T-helper 1 cell treated with Interleukin-12 subunit alpha and Interleukin-12 subunit beta and Interleukin-4 antibody, amounts not matched to agents 30 μg/mL and 1 μg/mL, for 36 hours (primary cell): ENCODE results near the gene CTDP1.

Experiments
- H3K27ac Mint-ChIP-seq: one replicate; pipeline ENCODE4 v1.8.0; 2021; ENCODE audit warnings: mild to moderate bottlenecking, mixed read lengths
- H3K27me3 Mint-ChIP-seq: one replicate; pipeline ENCODE4 v1.8.0; 2021; ENCODE audit warnings: low read depth, mixed read lengths
- H3K36me3 Mint-ChIP-seq: one replicate; pipeline ENCODE4 v1.8.0; 2021; ENCODE audit warnings: low read depth, mixed read lengths
- H3K4me1 Mint-ChIP-seq: one replicate; pipeline ENCODE4 v1.8.0; 2021; ENCODE audit warnings: low read depth, mixed read lengths
- H3K4me3 Mint-ChIP-seq: one replicate; pipeline ENCODE4 v1.8.0; 2021; ENCODE audit warnings: mild to moderate bottlenecking, moderate library complexity, mixed read lengths
- H3K9me3 Mint-ChIP-seq: one replicate; pipeline ENCODE4 v1.8.0; 2021; ENCODE audit warnings: mixed read lengths

CTDP1 gene

DNA sequence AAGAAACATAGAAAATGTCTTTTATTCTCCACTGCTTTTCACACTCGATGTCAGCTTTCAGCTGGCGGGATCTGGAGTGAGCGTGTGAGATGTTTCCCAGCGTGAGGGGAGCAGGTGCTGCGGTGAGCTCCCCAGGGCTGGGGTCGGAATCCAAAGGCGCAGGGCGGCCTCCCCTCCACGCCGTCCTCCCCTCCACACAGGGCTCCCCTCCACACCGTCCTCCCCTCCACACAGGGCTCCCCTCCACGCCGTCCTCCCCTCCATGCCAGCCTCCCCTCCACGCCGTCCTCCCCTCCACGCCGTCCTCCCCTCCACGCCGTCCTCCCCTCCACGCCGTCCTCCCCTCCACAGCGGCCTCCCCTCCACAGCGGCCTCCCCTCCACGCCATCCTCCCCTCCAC is 91.2 kb downstream of the CTDP1 start:
- Mint-ChIP-seq H3K4me1 (no peaks in the 10 kb centered on the region), H3K27ac (no peak overlapping the region)

DNA sequence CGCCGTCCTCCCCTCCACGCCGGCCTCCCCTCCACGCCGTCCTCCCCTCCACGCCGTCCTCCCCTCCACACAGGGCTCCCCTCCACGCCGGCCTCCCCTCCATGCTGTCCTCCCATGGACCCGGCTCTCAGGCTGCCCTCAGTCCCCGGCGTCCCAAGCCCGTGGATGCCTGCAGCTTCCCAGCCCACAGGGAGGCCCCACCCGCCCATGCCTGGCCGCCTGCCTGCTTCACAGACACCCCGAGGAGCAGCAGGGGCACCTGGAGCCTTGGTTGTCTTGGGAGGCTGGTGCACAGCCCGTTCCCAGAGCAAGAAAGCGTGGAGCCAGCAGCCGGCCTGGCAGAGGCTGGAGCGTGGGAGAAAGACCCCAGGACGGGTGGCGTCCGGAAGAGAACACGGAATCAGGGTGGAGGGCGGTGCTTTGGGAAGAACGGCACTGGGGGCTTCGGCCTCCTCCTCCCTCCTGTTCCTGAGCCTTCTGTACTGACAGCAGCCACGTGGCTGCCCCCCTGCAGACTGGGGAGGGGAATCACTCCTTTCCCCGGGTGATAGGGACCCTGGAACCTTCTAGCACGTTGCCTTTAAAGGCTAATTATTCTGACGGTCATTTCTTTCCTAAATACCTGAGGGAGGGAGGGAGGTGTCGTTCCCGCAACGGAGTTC is 92.0 kb downstream of the CTDP1 start:
- Mint-ChIP-seq H3K4me1 (no peaks in the 10 kb centered on the region), H3K4me3 (no peak overlapping the region), H3K27me3 (peaks cover 4% of the 10 kb centered on the region), H3K36me3 (no peaks in the 10 kb centered on the region), H3K27ac (no peak overlapping the region), H3K9me3 (peaks cover 14% of the 10 kb centered on the region)

More for the DNA sequence above, 91.2 kb downstream of the CTDP1 start:
- peaks cover 14% of the 10 kb centered on the region for H3K9me3 Mint-ChIP-seq
- peaks cover 4% of the 10 kb centered on the region for H3K27me3 Mint-ChIP-seq
- no peaks in the 10 kb centered on the region for H3K36me3 Mint-ChIP-seq
- H3K4me3 Mint-ChIP-seq: no peak overlapping the region

DNA sequence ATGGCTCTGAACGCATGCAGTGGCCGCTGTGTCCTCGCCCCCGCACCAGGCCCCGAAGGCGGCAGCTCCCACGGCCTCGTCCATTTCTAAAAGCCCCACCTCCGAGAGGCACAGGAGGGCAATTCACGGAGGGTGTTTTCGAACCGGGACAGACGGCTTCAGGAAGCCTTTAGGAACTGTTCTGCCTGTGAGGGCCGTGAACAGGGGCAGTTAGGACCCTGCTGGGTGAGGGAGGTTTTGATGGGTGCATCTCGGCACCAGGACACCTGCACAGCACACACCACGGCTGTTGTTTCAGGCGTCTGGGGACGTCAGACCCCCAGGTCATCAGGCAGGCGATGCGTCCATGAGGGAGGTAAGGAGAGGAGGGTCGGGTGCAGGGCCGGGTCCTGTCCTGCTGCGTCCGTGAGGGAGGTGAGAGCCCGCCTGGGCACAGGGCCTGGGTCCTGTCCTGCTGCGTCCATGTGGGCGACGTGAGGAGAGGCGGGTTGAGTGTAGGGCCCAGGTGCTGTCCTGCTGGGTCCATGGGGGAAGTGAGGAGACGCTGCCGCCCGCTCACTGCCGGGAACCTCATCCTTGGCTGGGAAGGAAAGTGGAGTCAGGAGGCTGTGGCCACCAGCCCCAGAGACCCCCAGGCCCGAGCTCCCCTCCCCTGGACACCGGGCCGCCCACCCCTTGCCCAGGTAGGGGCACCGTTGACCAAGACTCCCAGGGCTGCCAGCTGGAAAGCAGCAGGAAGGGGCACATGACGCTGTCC is 92.7 kb downstream of the CTDP1 start:
- Mint-ChIP-seq H3K4me3 (no peak overlapping the region), H3K4me1 (no peaks in the 10 kb centered on the region)

DNA sequence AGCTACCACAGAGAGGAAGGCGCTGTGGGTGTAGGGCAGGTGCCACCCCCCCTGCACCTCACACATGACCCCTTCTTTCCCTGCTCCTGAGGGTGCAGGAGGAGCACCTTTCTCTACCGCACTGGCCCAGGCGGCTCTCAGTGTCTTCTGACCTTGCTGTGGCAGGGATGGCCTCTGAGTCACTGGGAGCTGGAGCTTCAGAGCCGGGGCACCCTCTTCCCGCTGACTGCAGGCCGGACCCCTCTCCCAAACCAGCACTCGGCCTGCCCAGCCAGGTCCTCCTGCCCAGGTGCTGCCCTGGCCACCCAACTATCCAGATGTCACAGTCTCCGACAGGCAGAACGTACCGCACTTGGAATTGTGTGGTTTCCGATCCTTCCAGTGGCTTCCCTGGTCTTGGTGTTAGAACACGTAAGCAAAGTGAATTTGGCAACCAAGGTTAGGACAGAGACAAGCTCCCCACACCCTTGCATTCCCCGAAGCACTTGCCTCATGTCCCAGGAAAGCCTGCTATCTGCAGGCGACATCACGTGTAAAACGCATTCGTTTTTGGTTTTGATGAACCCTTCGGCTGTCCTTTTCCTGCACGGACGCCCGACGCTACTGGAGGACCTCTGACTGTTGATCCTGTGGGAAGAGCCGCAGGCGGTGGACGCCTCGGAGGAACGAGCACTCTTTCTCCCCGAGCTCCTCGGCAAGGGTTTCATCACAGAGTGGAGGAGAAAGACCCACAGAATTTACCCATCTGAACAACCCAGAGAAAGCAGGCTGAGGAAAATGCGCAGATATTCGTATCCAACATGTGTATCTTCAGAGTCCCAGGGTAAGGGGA is 93.5 kb downstream of the CTDP1 start:
- H3K9me3 Mint-ChIP-seq: peaks cover 4% of the 10 kb centered on the region
- no peaks in the 10 kb centered on the region for H3K36me3 Mint-ChIP-seq
- H3K4me3 Mint-ChIP-seq: no peak overlapping the region
- no peaks in the 10 kb centered on the region for H3K4me1 Mint-ChIP-seq
- no peak overlapping the region for H3K27ac Mint-ChIP-seq
- H3K27me3 Mint-ChIP-seq: no peaks in the 10 kb centered on the region

More for the DNA sequence above, 92.7 kb downstream of the CTDP1 start:
- Mint-ChIP-seq H3K27ac (no peak overlapping the region), H3K27me3 (peaks cover 4% of the 10 kb centered on the region), H3K36me3 (no peaks in the 10 kb centered on the region), H3K9me3 (peaks cover 12% of the 10 kb centered on the region)

DNA sequence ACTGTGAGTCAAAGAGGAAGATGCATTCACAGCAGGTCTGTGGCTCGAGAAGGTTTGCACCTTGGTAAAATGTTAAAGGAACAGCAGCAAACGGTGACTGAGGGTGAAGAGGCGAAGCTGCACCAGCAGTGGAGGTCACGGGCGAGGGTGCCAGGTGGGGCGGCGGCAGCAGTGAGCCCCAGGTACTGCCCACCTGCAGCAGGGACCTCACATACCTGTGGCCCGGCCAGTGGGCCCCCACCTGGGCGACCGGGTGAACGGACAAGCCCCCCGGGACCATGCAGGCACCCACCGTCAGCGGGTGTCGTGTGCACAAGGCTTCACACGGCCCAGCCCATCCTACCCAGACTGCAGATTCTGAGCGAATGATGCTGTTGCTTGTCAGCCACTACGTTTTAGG is 94.5 kb downstream of the CTDP1 start:
- H3K36me3 Mint-ChIP-seq: no peaks in the 10 kb centered on the region
- H3K27me3 Mint-ChIP-seq: no peaks in the 10 kb centered on the region
- no peaks in the 10 kb centered on the region for H3K4me1 Mint-ChIP-seq
- H3K27ac Mint-ChIP-seq: no peak overlapping the region
- no peaks in the 10 kb centered on the region for H3K9me3 Mint-ChIP-seq
- H3K4me3 Mint-ChIP-seq: no peak overlapping the region

DNA sequence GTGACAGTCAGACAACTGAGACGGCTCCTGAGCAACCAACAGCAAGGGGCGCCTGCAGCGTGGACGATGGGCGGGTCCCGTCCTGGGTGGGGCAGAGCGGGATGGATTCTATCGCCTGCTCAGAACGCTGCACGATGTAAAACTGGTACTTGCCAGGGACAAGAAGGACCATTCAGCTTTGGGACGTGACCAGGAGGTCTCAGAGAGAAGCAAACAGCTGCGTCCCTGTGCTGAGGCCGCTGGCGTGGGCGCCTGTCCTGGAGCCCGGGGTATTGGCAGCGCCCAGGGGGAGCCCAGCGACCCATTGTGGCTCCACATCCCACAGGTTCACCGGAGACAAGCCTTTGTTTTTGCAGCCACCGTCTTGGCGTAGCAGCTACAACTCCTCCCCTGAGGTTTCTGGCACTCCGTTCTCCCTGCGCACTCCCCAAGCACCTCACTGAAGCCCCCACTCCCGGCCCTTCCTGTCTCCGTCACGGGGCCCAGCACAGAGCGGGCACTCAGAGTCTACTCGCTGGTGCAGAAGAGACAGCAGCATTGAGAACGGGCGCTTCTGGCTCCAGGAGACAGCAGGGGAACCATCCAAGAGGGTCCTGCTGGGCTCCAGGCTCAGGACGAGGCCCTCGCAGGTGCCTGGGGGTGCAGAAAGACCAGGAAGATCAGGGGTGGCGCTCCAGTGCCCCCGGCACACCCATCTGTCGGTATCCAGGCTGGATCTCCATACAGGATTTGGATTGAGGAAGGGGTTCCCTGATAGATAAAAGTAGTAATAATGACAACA is 96.0 kb downstream of the CTDP1 start:
- H3K27ac Mint-ChIP-seq: no peak overlapping the region
- no peaks in the 10 kb centered on the region for H3K9me3 Mint-ChIP-seq
- H3K4me3 Mint-ChIP-seq: no peak overlapping the region
- H3K27me3 Mint-ChIP-seq: no peaks in the 10 kb centered on the region
- H3K36me3 Mint-ChIP-seq: no peaks in the 10 kb centered on the region
- H3K4me1 Mint-ChIP-seq: no peaks in the 10 kb centered on the region

DNA sequence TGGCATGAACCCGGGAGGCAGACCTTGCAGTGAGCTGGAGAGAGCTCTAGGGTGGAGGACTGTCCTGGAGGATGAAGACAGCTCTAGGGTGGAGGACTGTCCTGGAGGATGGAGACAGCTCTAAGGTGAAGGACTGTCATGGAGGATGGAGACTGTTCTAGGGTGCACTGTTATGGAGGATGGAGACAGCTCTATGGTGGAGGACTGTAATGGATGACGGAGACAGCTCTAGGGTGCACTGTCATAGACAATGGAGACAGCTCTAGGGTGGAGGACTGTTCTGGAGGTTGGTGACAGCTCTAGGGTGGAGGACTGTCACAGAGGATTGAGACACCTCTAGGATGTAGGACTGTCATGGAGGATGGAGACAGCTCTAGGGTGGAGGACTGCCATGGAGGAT is 97.1 kb downstream of the CTDP1 start:
- Mint-ChIP-seq H3K36me3 (no peaks in the 10 kb centered on the region), H3K4me1 (no peaks in the 10 kb centered on the region), H3K27ac (no peak overlapping the region), H3K27me3 (no peaks in the 10 kb centered on the region), H3K9me3 (no peaks in the 10 kb centered on the region), H3K4me3 (no peak overlapping the region)

DNA sequence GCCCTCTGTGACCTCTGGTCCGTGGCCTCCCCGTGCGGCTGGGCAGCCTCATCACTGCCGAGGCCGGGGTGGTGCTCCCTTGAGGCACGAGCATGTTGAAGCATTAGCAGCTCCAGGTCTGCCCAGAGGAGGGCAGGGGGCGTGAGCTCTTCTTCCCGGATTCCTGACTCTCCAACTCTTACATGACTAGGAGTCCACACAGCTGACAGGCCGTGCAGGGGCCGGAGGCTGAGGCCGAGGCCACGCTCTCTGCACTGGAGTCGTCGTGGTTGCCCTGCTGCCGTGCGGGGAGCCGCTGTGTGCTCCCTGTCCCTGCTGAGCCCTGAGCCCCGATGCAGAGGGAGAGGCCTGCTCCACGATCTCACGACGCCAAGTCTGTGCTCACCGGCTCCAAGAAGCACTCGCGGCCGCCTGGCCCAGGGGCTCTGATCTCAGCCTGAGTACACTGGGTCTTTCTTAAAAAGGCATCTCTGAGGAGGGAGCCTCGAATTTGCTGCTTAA is 98.7 kb downstream of the CTDP1 start:
- Mint-ChIP-seq H3K36me3 (no peaks in the 10 kb centered on the region), H3K27ac (no peak overlapping the region), H3K27me3 (no peaks in the 10 kb centered on the region), H3K4me3 (no peak overlapping the region), H3K9me3 (no peaks in the 10 kb centered on the region), H3K4me1 (no peaks in the 10 kb centered on the region)

DNA sequence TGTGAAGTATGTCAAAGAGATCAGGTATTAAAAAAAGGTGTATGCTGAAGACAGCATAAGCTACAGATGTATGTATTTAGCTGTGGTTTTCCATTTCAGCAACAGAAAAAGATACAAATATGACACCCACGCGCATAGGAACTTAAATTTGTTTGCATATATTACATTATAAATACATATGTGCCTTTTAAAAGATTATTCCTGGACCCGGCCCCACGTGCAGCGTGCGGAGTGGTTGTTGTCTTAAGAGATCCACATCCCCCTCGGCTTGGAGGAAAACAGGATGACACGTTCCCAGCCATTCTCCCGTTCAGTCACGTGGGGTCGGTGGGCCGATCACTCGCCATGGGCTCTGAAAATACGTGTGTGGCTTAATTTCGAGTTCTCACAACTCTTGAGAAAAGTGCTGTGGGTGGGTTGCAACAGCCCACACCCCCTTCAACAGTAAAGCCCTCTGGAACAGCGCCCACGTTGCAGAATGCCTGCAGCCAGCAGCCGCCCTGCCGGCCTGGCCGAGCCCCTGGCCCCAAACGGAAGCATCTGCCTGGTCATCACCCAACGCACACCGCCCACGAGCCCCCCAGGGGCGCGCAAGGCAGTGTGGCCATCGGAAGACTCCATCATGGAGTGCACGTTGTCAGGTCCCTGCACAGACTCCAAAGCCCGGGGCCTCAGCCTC is 99.6 kb downstream of the CTDP1 start:
- Mint-ChIP-seq H3K27me3 (no peaks in the 10 kb centered on the region), H3K4me1 (no peaks in the 10 kb centered on the region), H3K9me3 (no peaks in the 10 kb centered on the region), H3K36me3 (no peaks in the 10 kb centered on the region), H3K4me3 (no peak overlapping the region), H3K27ac (no peak overlapping the region)

DNA sequence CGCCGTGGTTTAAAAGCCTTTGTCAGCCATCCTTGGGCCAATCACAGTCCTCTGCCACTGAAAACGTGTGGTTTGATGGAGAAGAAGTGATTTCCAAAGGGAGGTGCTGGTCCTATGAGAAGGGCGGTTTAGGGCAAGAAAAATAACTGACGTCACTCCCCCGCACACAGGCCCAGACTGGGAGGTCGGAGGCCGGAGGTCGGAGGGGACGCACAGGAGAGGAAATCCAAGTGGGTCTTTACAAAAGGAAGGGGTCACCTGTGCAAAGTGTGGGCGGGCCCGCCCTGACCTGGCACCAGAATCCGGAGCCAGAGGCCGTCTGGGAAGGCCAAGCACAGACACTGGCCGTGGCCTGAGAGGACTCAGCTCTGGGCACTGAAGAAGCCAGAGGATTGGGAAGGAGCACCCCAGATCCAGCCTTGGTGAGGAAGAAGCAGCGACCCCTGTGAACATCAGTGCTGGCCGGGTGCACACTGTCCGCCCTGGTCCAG is 100.1 kb downstream of the CTDP1 start:
- no peaks in the 10 kb centered on the region for H3K9me3 Mint-ChIP-seq
- H3K27me3 Mint-ChIP-seq: no peaks in the 10 kb centered on the region

DNA sequence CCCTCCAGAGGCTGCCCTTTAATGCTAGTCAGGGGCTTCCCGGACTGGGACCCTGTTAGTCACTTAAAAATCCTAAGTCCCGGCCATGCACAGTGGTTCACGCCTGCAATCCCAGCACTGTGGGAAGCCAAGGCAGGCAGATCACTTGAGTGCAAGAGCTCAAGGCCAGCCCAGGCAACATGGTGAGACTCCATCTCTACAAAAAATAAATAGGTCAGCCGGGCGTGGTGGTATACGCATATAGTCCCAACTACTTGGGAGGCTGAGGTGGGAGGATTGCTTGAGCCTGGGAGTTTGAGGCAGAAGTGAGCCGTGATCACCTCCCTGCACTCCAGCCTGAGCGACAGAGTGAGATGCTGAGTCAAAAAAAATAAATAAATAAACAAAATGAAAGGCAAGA is 100.9 kb downstream of the CTDP1 start:
- Mint-ChIP-seq H3K36me3 (no peaks in the 10 kb centered on the region), H3K9me3 (no peaks in the 10 kb centered on the region), H3K27ac (no peak overlapping the region), H3K4me1 (no peaks in the 10 kb centered on the region), H3K27me3 (no peaks in the 10 kb centered on the region), H3K4me3 (no peak overlapping the region)

More for the DNA sequence above, 100.1 kb downstream of the CTDP1 start:
- Mint-ChIP-seq H3K4me3 (no peak overlapping the region), H3K36me3 (no peaks in the 10 kb centered on the region), H3K27ac (no peak overlapping the region), H3K4me1 (no peaks in the 10 kb centered on the region)

DNA sequence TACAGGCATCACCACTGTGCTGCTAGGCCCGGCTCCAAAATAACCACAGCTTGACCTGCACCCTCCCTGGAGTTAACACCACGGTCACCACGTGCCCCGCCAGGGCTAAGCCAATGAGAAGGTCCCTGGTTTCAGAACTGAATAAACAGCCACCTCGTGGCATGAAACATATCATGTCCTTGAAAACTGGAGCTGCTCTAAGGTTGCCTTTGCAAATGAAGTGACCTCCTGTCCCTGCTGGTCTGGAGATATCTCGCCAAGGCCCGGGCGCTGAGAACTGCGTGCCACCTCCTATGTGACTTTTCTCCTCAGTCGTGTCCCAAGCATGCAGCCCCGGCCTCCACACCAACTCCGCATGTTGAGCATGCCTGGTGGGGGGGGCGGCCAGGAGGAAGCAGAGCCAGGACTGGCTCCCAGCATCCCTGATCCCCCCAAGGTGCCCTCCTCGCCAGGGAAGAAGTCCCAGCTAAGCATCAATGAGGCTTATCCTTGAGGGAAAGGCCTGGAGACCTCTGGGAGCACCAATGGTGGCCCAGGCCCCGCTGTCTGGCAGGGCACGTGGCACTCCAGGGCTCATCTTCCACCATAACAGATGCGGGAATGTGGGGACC is 101.8 kb downstream of the CTDP1 start:
- Mint-ChIP-seq H3K9me3 (no peaks in the 10 kb centered on the region), H3K4me1 (no peaks in the 10 kb centered on the region)

DNA sequence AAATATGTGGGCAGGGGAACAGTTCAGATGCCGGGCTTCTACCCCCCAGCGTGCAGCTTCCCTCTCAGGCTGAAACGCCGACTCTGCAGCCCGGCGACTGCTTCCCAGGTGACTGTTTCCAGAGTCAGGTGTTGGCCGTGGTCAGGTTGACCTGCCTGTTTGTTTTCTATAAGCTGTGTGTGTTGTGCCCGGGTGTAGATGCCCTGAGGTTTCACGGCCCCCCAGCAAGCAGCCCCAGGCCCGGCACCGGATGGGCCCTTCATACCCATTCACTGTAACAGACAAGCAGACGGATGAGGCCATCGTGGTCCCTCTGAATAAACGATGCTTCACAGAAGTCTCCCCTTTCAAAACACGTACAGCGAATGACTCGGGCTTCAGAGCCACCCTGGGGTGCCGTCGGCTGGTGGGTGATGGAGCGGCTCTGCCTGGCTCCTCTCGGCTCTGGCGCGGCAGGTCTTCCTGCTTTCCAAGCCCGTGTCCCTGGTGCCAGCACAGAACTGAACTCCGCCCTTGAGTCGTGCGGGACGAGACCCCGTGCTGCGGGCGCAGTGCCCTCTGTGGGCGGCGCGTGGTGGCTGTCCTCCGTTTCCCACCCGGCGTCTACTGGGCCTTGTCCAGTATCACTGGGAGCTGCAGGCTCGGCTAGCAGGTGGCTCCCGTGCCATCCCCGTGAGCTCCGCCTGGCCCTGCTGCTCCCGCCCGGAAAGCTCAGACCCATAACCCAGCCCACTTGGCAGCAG is 103.1 kb downstream of the CTDP1 start:
- H3K36me3 Mint-ChIP-seq: no peaks in the 10 kb centered on the region
- no peak overlapping the region for H3K27ac Mint-ChIP-seq
- H3K9me3 Mint-ChIP-seq: no peaks in the 10 kb centered on the region
- peaks cover 15% of the 10 kb centered on the region for H3K27me3 Mint-ChIP-seq
- no peak overlapping the region for H3K4me3 Mint-ChIP-seq
- H3K4me1 Mint-ChIP-seq: no peaks in the 10 kb centered on the region

More for the DNA sequence above, 101.8 kb downstream of the CTDP1 start:
- no peaks in the 10 kb centered on the region for H3K36me3 Mint-ChIP-seq
- H3K27me3 Mint-ChIP-seq: peaks cover 3% of the 10 kb centered on the region
- no peak overlapping the region for H3K27ac Mint-ChIP-seq
- no peak overlapping the region for H3K4me3 Mint-ChIP-seq
